Measurements from ENCODE around the gene CHID1.

The CHID1 gene

GRCh38 chr11:910589-911030 lies at the start of gene CHID1:
TSS of gene CHID1 (minus strand) at chr11:910810. CDS start at chr11:904816, 5,994 bp downstream.
- ATAC-seq: peak; percentile 97
- Mint-ChIP-seq H3K36me3 (peaks cover 3% of the 10 kb centered on the region), H3K4me3 (peak within 1 kb of the TSS; percentile 96)

GRCh38 chr11:959608-960007 lies 49.0 kb upstream of the CHID1 start:
- Mint-ChIP-seq H3K36me3 (peaks cover 27% of the 10 kb centered on the region), H3K4me3 (no peak overlapping the region), H3K9me3 (no peaks in the 10 kb centered on the region), H3K4me1 (peaks cover 13% of the 10 kb centered on the region), H3K27me3 (no peaks in the 10 kb centered on the region), H3K27ac (no peak overlapping the region)
- ATAC-seq: no peak

More at GRCh38 chr11:910589-911030, at the start of gene CHID1:
- no peaks in the 10 kb centered on the region for H3K27me3 Mint-ChIP-seq
- H3K9me3 Mint-ChIP-seq: no peaks in the 10 kb centered on the region
- peaks cover 33% of the 10 kb centered on the region for H3K4me1 Mint-ChIP-seq
- peak within 1 kb of the TSS; percentile 86 for H3K27ac Mint-ChIP-seq

GRCh38 chr11:959027-959426 lies 48.4 kb upstream of the CHID1 start:
- ATAC-seq: no peak
- H3K4me1 Mint-ChIP-seq: peaks cover 19% of the 10 kb centered on the region
- no peak overlapping the region for H3K4me3 Mint-ChIP-seq
- no peaks in the 10 kb centered on the region for H3K9me3 Mint-ChIP-seq
- H3K36me3 Mint-ChIP-seq: peaks cover 21% of the 10 kb centered on the region
- no peak overlapping the region for H3K27ac Mint-ChIP-seq
- H3K27me3 Mint-ChIP-seq: no peaks in the 10 kb centered on the region

GRCh38 chr11:958101-958500 lies 47.5 kb upstream of the CHID1 start:
- H3K4me1 Mint-ChIP-seq: peaks cover 28% of the 10 kb centered on the region
- H3K9me3 Mint-ChIP-seq: no peaks in the 10 kb centered on the region
- H3K27ac Mint-ChIP-seq: no peak overlapping the region
- peaks cover 15% of the 10 kb centered on the region for H3K36me3 Mint-ChIP-seq
- ATAC-seq: no peak
- no peaks in the 10 kb centered on the region for H3K27me3 Mint-ChIP-seq
- H3K4me3 Mint-ChIP-seq: no peak overlapping the region

GRCh38 chr11:957212-957920 lies 46.8 kb upstream of the CHID1 start:
- peaks cover 15% of the 10 kb centered on the region for H3K36me3 Mint-ChIP-seq
- no peak overlapping the region for H3K27ac Mint-ChIP-seq
- ATAC-seq: no peak
- H3K27me3 Mint-ChIP-seq: no peaks in the 10 kb centered on the region
- H3K4me1 Mint-ChIP-seq: peaks cover 36% of the 10 kb centered on the region
- H3K9me3 Mint-ChIP-seq: no peaks in the 10 kb centered on the region
- H3K4me3 Mint-ChIP-seq: no peak overlapping the region

GRCh38 chr11:955154-956063 lies 44.8 kb upstream of the CHID1 start:
- peak overlapping the region; percentile 71 for H3K27ac Mint-ChIP-seq
- H3K4me1 Mint-ChIP-seq: peaks cover 38% of the 10 kb centered on the region
- H3K4me3 Mint-ChIP-seq: no peak overlapping the region
- no peak for ATAC-seq
- H3K9me3 Mint-ChIP-seq: no peaks in the 10 kb centered on the region
- no peaks in the 10 kb centered on the region for H3K27me3 Mint-ChIP-seq
- H3K36me3 Mint-ChIP-seq: peaks cover 7% of the 10 kb centered on the region

GRCh38 chr11:954392-955153 lies 44.0 kb upstream of the CHID1 start:
- Mint-ChIP-seq H3K9me3 (peaks cover 3% of the 10 kb centered on the region), H3K36me3 (peaks cover 15% of the 10 kb centered on the region), H3K27me3 (no peaks in the 10 kb centered on the region), H3K4me1 (peaks cover 38% of the 10 kb centered on the region), H3K27ac (peak overlapping the region; percentile 71), H3K4me3 (no peak overlapping the region)
- ATAC-seq: no peak

GRCh38 chr11:953512-953911 lies 42.9 kb upstream of the CHID1 start:
- Mint-ChIP-seq H3K27me3 (no peaks in the 10 kb centered on the region), H3K27ac (no peak overlapping the region), H3K4me3 (no peak overlapping the region), H3K9me3 (peaks cover 3% of the 10 kb centered on the region), H3K36me3 (peaks cover 24% of the 10 kb centered on the region), H3K4me1 (peaks cover 38% of the 10 kb centered on the region)
- no peak for ATAC-seq

GRCh38 chr11:952406-953385 lies 42.1 kb upstream of the CHID1 start:
- Mint-ChIP-seq H3K27me3 (no peaks in the 10 kb centered on the region), H3K36me3 (peaks cover 30% of the 10 kb centered on the region), H3K27ac (no peak overlapping the region), H3K4me3 (no peak overlapping the region), H3K9me3 (peaks cover 3% of the 10 kb centered on the region), H3K4me1 (peaks cover 38% of the 10 kb centered on the region)
- ATAC-seq: no peak

GRCh38 chr11:951507-951906 lies 40.9 kb upstream of the CHID1 start:
- Mint-ChIP-seq H3K9me3 (peaks cover 3% of the 10 kb centered on the region), H3K4me1 (peaks cover 38% of the 10 kb centered on the region), H3K4me3 (no peak overlapping the region), H3K27me3 (no peaks in the 10 kb centered on the region), H3K36me3 (peaks cover 31% of the 10 kb centered on the region), H3K27ac (no peak overlapping the region)
- ATAC-seq: no peak

GRCh38 chr11:947744-948143 lies 37.1 kb upstream of the CHID1 start:
- peaks cover 3% of the 10 kb centered on the region for H3K9me3 Mint-ChIP-seq
- no peaks in the 10 kb centered on the region for H3K27me3 Mint-ChIP-seq
- H3K27ac Mint-ChIP-seq: no peak overlapping the region
- no peak for ATAC-seq
- H3K36me3 Mint-ChIP-seq: peaks cover 57% of the 10 kb centered on the region
- no peak overlapping the region for H3K4me3 Mint-ChIP-seq
- peaks cover 21% of the 10 kb centered on the region for H3K4me1 Mint-ChIP-seq

- H3K27me3 Mint-ChIP-seq: no peaks in the 10 kb centered on the region
- H3K9me3 Mint-ChIP-seq: peaks cover 3% of the 10 kb centered on the region
- no peak overlapping the region for H3K4me3 Mint-ChIP-seq
Observed at GRCh38 chr11:945986-946385, 35.4 kb upstream of the CHID1 start.

GRCh38 chr11:944711-945470 lies 34.3 kb upstream of the CHID1 start:
- ATAC-seq: no peak
- Mint-ChIP-seq H3K4me3 (no peak overlapping the region), H3K27me3 (no peaks in the 10 kb centered on the region), H3K4me1 (peaks cover 37% of the 10 kb centered on the region), H3K9me3 (peaks cover 2% of the 10 kb centered on the region), H3K27ac (no peak overlapping the region), H3K36me3 (peaks cover 56% of the 10 kb centered on the region)

More at GRCh38 chr11:945986-946385, 35.4 kb upstream of the CHID1 start:
- Mint-ChIP-seq H3K4me1 (peaks cover 26% of the 10 kb centered on the region), H3K27ac (no peak overlapping the region), H3K36me3 (peaks cover 63% of the 10 kb centered on the region)
- no peak for ATAC-seq
